Kidney epithelial cell (primary cell): ENCODE data around the gene PIP4K2A. TPM values are rescaled to one million over a fixed set of nuclear protein-coding genes. Genes with fewer than 3 reads are reported as not detected.
A peak's percentile ranks its signal among the peaks of the same experiment; 100 is the strongest.

ENCODE experiments used
- DNase-seq: peaks from one replicate; pipeline ENCODE4 v3.0.0-alpha.2; 2010; ENCODE audit warnings: low read depth
- H3K27me3 ChIP-seq: 2 replicates; pipeline ENCODE4 v1.6.0; 2011; ENCODE audit warnings: low read length; ENCODE audit not compliant: control insufficient read depth, insufficient read depth
- H3K36me3 ChIP-seq: 2 replicates; pipeline ENCODE4 v1.5.1; 2011; ENCODE audit warnings: low read length; ENCODE audit not compliant: control insufficient read depth, insufficient read depth
- H3K4me3 ChIP-seq: 2 replicates; pipeline ENCODE4 v1.5.1; 2011; ENCODE audit warnings: low read depth, mild to moderate bottlenecking, control low read depth, low read length
- total RNA-seq: library from RNA; depleted of rRNA; stranded (reverse); fragments of >200 nt; gene quantifications from 2 replicates; pipeline ENCODE4 v1.2.3, GENCODE V29; 2015
- TF ChIP-seq, protein P1 (sequence below): IDR thresholded peaks from 2 replicates; pipeline ENCODE4 v1.5.1; 2011; ENCODE audit warnings: mild to moderate bottlenecking, moderate library complexity, low read length, control low read depth, inconsistent platforms; ENCODE audit not compliant: insufficient read depth, poor library complexity, severe bottlenecking

The PIP4K2A gene
- total RNA-seq, 1 donor from 2014 or later = 23.6 TPM

DNA sequence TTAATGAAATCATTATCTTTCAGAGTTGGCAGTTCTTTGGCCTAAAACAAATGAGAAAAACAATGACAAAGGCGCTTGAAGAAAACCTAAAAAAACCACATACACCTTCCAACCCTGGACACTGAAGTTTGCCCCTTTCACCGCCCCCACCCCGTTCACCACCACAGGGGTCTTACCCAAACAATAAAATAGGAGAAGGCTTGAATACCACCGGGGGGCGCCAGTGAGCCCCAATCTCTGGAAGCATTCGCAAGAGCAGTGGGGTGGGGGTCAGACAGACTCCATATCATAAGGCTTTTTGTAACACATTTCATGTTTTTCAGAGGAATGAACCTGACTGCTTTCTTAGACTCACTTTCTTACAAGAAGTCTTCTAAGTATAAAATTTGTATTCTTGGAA lies 163.6 kb downstream of the PIP4K2A start:
- Histone ChIP-seq H3K4me3 (no peak overlapping the region), H3K27me3 (no peaks in the 10 kb centered on the region), H3K36me3 (peaks cover 2% of the 10 kb centered on the region)
- TF ChIP-seq, protein P1, sequence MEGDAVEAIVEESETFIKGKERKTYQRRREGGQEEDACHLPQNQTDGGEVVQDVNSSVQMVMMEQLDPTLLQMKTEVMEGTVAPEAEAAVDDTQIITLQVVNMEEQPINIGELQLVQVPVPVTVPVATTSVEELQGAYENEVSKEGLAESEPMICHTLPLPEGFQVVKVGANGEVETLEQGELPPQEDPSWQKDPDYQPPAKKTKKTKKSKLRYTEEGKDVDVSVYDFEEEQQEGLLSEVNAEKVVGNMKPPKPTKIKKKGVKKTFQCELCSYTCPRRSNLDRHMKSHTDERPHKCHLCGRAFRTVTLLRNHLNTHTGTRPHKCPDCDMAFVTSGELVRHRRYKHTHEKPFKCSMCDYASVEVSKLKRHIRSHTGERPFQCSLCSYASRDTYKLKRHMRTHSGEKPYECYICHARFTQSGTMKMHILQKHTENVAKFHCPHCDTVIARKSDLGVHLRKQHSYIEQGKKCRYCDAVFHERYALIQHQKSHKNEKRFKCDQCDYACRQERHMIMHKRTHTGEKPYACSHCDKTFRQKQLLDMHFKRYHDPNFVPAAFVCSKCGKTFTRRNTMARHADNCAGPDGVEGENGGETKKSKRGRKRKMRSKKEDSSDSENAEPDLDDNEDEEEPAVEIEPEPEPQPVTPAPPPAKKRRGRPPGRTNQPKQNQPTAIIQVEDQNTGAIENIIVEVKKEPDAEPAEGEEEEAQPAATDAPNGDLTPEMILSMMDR = peak; percentile 58
- no peak for DNase-seq

DNA sequence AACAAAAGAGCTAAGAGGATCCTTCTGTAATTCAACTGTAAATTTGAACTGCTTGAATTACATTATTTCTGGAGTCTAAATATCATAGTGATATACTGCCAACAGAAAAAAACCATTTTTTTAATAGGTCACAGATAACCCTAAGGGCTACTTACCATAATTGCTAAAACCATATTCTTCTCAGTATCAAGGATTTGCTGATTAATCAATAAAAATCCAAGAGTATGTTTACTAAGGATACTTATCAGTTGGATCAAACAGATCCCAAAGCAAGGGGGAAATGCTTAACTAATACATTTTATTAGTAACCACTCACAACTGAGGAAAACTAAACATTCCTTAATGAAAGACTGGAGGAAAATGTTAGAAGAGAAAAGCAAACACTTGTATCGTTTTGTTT lies 166.0 kb downstream of the PIP4K2A start:
- TF ChIP-seq, protein P1 = no peak
- no peak overlapping the region for H3K4me3 ChIP-seq
- H3K36me3 ChIP-seq = peaks cover 2% of the 10 kb centered on the region
- H3K27me3 ChIP-seq = no peaks in the 10 kb centered on the region
- no peak for DNase-seq

DNA sequence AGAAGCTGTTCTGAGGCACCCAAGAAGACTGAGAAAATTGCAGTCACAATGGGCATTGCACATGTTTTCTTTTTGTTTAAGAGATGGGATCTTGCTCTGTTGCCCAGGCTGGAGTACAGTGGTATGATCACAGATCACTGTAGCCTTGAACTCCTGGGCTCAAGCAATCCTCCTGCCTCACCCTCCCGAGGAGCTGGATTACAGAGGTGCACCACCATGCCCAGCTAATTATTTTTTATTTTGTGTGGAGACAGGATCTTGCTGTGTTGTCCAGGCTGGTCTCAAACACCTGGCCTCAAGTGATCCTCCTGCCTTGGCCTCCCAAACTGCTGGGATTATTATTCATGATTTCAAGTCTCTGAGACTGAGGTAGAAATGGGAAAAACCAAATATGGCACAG lies 168.7 kb downstream of the PIP4K2A start:
- TF ChIP-seq, protein P1 = no peak
- H3K4me3 ChIP-seq = no peak overlapping the region

DNA sequence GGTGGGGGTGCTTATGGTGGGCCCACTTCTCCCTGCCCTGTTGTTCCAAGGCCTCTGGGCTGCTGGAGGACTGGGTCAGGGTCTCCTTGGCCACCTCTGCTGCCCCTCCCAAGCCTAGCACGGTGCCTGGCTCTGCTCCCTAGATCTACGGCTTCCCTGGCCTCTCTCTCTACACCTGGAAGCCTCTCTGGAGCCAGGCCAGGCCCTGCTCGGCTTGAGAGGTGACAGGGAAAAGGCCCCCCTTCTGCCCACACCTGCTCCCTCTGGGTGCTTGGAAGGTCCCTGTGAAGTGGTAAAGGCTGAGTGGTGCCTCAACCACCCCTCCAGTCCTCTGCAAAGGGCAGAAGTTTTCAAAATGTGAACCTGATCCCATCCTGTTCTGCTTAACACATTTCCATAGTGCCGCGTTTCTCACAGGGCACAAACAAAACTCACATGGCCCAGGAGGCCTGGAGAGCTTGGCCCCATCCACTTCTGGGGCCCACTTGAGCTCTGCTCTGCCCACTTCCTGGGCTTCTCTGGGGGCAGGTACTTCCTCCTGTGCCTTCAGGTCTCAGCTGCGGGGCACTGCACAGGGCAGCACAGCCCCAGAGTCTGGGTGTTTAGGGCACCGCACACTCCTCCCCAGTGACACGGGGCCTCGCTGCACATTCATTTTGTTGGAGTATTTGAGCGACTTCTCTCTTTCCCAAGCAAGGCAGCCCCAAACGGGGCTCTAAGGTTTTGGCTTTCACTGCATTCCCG lies 169.9 kb downstream of the PIP4K2A start:
- no peaks in the 10 kb centered on the region for H3K36me3 ChIP-seq
- H3K27me3 ChIP-seq = no peaks in the 10 kb centered on the region
- no peak for DNase-seq
- TF ChIP-seq, protein P1 = no peak
- no peak overlapping the region for H3K4me3 ChIP-seq

More for the DNA sequence above, 168.7 kb downstream of the PIP4K2A start:
- Histone ChIP-seq H3K27me3 (no peaks in the 10 kb centered on the region), H3K36me3 (peaks cover 2% of the 10 kb centered on the region)
- DNase-seq = no peak

DNA sequence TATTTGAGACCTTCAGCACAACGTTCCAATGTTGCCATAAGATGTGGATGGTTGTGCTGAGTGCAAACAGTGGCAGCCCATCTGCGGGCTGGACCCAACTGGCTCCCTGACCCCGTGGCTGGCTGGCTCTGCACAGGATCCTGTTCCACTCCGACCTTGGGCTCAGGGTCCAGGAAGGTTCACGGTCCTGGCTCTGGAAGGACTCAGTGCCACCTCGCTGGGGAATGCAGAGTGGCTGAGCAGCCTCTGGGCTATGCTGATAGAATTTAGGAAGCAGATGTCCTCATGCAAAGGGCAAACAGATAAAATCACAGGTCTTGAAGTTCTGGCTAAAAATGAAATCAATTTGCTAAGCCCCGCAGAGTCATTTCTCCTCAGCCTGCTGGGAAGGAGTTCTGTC lies 171.6 kb downstream of the PIP4K2A start:
- H3K36me3 ChIP-seq = no peaks in the 10 kb centered on the region
- no peak overlapping the region for H3K4me3 ChIP-seq
- no peak for DNase-seq
- H3K27me3 ChIP-seq = no peaks in the 10 kb centered on the region
- TF ChIP-seq, protein P1 = no peak

DNA sequence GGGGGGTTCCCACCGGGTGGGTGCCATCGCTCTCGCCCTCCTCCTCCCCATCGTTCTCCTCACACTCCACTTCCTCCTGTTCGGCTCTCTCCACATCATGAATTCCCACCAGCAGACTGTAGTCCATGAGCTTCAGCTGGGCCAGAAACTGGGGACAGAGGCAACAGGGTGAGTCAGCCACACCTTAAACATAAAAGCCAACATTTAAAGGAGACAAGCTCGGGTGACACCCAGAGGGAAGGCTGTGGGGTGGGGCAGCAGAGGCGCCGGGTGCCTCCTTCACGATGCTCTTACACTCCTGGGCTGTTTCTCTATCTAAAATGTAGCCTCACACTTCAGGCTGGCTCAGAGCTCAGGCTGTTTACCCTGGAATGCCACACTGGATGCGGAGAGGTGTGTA lies 172.5 kb downstream of the PIP4K2A start:
- TF ChIP-seq, protein P1 = no peak
- Histone ChIP-seq H3K4me3 (no peak overlapping the region), H3K27me3 (no peaks in the 10 kb centered on the region), H3K36me3 (no peaks in the 10 kb centered on the region)
- no peak for DNase-seq
